NCI-H1694 (cell line): Measurements from ENCODE around the gene TBX1.

Experiments
- DNase-seq: peaks from one replicate; lab custom pipeline; 2025; lab: John Stamatoyannopoulos, UW

The TBX1 gene

GRCh38 chr22:19753996-19754700, 6.4 kb upstream of the TBX1 start:
- no peak for DNase-seq

DNA sequence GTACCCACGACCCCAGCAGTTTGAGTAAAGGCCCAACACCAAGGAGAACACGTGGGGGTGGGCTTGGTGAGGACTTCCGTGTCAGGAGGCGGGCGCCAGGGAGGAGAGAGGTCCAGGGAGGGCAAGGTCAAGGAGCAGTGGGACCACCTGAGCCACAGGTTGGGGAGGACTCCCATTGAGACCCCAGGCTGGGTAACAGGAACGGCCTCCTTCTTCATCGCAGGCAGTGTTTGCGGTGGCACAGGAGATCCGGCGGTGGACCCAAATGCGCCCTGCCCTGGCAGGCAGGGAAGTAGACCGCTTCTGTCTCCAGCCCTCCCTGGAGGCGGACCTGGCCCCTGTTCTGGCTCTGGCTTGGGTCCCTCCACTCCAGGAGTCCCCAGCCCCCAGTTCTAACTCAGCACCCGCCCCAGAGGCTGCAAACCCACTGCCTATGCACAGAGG, 5.9 kb upstream of the TBX1 start:
- no peak for DNase-seq

DNA sequence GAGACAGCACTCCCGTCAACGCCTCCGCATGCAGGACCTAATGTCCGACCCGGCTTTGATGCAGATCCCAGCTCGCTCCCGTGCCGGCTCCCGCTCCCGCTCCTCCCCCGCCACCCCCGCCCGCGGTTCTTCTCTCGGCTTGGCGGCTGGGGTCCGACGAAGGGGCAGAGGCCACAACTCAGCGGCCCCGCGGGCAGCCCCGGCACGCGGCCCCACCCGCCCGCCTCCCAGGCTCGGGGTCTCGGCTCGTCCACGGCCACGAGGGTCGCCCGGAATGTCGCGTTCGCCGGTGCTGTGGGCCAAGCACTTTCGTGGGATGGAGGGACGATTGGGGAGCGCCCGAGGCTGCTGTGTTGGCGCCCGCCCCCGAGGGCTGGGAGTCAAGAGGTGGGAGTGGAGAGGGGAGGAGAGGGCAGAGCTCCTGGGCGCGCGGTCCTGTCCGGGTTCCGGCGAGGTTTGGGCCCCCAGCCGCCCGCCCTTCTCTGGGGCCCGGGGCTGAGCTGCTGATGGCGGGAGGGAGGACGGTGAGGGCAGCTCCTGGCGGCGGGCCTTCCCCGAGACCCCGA, 5.3 kb upstream of the TBX1 start:
- DNase-seq, result no peak

DNA sequence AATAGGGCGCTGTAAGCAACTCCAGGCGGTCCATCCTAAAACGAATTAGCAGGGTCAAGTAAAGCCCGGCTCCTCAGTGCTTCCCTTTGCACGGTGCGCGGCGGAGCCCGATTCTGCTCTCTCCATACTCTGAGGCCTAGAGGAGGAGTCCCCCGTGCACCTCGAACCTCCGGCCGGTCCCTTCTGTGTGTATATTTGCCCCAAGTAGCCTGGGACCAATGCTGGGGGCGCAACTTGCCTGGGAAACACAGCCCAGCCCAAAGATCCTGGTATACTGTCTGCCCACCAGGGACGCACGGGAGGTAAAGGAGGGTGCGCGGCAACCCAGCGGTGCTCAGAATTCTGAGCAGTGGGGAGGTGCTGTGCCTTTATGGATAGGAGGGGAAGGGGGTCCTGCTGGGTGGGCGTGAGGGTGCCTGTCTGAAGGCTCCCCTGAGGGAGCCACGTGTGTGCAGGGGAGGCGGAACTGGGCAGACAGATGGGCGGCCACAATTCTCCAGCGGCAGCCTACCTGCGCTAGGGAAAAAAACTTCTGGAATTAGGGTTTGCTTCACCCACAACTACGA, 4.8 kb upstream of the TBX1 start:
- no peak for DNase-seq

- DNase-seq, result no peak
These were observed 4.1 kb upstream of the TBX1 start for GRCh38 chr22:19756288-19757128.

DNA sequence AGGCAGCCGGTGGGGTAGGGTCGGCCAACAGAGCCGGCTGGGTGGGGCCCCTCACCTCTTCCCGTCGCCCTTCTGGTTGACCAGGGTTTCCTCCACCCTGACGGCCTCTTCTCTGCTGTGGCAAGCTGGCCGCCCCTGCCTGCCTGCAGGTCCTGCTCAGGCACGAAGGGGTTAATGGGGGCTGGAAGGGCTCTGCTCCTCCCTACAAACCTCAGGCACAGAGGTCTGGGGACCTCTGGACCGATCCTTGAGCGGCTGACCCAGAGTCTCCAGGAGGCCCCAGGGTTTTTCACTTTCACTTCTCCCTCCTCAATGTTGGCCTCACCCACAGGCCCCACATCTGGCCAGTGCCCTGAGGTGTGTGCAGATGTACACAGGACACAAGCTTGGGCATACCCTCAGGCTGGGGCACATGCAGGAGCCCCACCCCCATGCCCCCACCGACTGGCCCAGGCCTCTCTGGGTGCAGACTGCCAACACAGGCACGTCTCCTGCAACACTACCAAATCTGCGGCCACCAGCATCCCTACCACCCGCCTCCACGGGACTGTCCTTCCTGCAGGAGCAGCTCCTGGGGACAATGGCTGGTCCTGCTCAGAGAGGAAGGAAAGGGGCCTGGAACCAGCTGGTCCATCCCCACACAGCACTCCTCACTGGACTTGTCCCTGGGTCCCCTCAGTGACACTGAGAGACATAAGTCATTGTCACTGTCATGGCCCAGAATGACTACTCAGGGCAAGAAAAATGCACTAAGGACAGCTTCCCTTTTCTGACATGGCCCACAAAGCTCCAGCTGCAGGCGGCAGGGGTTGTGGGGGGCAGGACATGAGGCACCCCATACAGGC, 3.2 kb upstream of the TBX1 start:
- no peak for DNase-seq

DNA sequence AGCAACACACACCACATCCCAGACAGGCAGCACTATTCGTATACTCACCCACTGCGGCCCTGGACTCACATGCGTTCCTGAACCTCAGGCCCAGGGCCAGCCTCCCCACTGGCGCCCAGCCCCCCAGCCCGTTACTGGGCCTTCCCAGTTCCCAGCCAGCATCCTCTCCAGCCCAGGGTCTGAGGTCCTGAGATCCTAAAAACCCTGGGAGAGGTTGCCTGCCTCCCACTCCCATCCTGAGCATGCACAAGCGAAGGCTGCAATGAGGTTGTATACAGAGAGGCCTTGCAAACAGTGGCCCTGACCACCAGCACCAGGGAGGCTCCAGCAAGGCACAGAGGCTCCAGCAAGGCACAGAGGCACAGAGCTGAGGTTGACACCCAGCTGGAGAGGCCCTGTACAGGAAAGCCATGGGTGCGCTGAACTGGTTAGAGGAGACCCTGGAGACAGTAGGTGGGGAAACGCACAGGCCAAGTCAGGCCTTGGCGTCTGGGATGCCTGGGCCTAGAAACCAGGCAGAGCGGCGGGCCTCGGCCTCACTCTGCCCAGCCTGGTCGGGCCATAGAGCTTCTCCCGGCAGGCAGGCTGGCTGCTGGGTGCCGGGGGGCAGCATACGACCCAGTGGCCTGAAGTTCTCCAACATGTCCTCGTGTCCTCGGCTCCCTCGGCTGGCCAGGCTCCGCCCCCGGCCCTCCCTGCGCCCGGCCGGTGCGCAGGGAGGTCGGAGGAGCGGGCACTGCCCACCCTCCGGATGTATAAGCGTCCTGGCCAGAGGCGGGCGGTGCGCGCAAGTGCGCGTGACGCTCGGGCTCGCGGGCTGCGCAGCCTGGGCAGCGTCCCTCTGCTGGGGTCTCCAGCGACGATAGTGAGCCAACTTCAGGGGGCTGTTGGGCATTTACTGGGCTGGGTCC, 2.3 kb upstream of the TBX1 start:
- DNase-seq, result no peak

- no peak for DNase-seq
These were observed 1.6 kb upstream of the TBX1 start for GRCh38 chr22:19758896-19759426.

GRCh38 chr22:19759427-19760057, 1.0 kb upstream of the TBX1 start:
- no peak for DNase-seq

- DNase-seq, result no peak
These were observed 560 bp downstream of the TBX1 start for GRCh38 chr22:19760951-19761724.

DNA sequence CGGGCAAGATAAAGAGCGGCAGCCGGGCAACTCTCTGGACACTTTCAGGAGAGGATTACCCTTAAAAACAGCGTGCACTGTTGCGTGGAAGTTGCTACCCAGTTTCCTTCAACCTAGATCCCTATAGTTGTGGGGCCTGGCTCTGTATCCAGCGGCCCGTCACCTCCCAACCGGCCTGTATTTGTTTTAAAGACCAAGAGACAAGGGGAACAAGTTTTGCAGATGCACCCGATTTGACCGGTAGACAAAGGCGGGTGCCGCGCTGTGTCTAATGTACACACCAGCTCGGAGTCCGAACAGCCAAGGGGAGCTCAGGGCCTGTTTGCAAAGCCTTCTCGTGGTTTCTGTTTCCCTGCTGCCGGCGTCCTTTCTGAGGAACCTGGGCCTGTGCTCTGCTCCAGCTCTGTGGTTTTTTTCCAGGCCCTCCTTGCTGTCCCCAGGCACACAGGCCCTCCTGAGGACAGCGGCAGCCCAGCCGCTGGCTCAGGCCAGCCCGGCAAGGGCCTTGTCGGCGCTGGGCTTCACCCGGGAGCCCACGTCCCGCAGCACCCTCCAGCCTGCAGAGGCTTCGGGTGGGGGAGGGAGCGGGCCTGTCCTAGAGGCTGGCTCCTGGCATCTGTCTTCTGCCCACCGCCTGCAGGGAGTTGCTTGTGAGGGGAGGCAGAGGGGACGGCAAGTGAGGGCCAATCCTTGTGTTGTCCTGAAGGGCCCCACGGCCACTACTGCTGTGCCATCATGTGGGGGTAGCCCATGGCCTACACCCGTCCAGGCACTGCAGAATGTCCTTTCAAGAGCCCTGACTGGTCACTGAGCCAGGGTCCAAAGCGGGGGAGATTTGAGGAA, 1.4 kb downstream of the TBX1 start:
- no peak for DNase-seq

DNA sequence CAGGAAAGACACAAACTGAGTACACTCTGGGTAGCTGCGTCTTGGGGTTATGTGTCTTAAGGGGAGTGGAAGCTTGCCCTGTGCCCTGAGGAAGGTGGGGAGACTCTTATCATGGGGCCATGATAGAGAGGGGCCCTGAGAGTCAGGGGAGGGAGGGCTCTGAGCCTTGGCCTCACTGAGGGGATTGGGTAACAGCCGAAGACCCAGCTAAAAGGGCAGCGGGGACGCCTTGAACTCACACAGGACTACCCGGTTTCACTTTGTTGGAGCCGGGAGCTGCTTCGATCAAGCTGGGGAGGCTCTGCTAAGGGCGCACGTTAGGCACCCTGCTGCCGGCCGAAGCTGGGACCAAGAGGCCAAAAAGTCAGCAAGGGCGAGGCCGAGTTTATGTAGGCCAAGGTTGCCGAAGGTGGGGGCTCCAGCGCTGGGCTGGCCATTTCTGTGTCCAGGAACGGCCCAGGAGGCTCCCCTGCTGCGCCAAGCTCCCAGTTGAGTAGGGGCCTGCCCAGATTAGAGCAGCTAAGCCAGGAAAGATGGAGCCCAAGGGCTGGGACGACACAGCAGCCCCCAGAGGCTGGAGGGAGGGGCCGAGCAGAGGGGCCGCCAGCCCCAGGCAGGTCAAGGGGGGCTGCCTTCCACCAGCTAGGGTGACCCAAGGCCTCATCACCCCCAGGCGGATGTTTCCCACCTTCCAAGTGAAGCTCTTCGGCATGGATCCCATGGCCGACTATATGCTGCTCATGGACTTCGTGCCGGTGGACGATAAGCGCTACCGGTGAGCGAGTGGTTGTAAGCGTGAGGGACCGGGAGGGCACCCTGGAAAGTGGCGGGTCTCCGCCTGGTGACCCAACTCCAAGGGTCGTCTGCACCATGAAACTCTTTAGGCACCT, 2.2 kb downstream of the TBX1 start:
- DNase-seq, result no peak

GRCh38 chr22:19763458-19764298, 3.1 kb downstream of the TBX1 start:
- no peak for DNase-seq

DNA sequence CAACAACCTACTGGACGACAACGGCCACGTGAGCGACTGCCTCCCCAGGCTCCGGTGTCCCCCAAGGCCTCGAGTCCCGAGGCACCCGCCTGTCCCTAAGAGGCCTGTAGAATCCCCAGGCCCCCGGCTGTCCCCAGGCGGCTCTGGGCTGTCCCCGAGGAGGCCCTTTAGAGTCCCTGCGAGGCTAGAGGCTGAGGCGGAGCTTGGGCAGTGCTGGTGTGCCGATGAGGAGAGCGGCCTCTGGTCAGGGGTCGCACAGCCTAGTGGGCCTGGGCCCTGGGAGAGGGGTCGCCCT, 3.7 kb downstream of the TBX1 start:
- DNase-seq, result no peak

- DNase-seq, result no peak
These were observed 4.3 kb downstream of the TBX1 start for GRCh38 chr22:19764636-19765476.
